DND-41 (cell line): Measurements from ENCODE around the gene RASA2.

Experiments
- EZH2 ChIP-seq: IDR thresholded peaks from 3 replicates; pipeline ENCODE4 v1.6.1; 2012; ENCODE audit warnings: borderline replicate concordance, low read depth, mild to moderate bottlenecking, moderate library complexity, low read length, inconsistent platforms; ENCODE audit not compliant: severe bottlenecking
- TF ChIP-seq, protein P1 (sequence below): IDR thresholded peaks from 2 replicates; pipeline ENCODE4 v1.5.1; 2012; ENCODE audit warnings: borderline replicate concordance, low read length, moderate library complexity, mild to moderate bottlenecking; ENCODE audit not compliant: poor library complexity, severe bottlenecking; ENCODE audit errors: extremely low read depth

DNA sequence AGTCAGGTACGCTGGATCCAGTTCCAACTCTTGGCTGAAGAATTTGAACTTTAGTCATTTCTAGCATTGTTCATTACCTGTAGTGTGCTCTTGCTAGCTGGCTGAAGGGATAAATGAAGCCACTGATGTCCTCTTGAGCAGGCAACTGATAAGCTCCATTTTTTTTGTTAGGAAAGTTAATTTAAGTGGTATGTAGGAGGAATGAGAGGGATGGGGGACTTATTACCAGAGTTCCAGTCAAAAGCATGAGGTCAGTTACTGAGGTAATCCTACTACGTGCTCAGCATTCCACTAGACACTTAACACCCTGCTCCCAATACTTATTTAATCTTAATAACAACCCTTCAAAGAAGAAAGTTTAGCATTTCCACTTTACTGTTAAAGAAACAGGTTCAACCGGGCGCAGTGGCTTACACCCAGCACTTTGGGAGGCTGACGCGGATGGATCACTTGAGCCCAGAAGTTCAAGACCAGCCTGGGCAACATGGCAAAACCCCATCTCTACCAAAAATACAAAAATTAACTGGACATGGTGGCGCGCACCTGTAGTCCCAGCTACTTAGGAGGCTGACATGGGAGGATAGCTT lies 2.0 kb upstream of the RASA2 start:
- TF ChIP-seq, protein P1, sequence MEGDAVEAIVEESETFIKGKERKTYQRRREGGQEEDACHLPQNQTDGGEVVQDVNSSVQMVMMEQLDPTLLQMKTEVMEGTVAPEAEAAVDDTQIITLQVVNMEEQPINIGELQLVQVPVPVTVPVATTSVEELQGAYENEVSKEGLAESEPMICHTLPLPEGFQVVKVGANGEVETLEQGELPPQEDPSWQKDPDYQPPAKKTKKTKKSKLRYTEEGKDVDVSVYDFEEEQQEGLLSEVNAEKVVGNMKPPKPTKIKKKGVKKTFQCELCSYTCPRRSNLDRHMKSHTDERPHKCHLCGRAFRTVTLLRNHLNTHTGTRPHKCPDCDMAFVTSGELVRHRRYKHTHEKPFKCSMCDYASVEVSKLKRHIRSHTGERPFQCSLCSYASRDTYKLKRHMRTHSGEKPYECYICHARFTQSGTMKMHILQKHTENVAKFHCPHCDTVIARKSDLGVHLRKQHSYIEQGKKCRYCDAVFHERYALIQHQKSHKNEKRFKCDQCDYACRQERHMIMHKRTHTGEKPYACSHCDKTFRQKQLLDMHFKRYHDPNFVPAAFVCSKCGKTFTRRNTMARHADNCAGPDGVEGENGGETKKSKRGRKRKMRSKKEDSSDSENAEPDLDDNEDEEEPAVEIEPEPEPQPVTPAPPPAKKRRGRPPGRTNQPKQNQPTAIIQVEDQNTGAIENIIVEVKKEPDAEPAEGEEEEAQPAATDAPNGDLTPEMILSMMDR, result no peak
- no peak for TF ChIP-seq EZH2
